ENCODE results near the gene ENAH.

- TF ChIP-seq POLR2A (IDR thresholded peaks at IDR 0.05) (no peak), CTCF (IDR thresholded peaks at IDR 0.05) (no peak)
Measured at GRCh38 chr1:225697428-225697827, 44.5 kb upstream of the ENAH start.

Measured in uterus (tissue), 2 donors.